ENCODE measurements around the gene AGBL4.
A peak's percentile ranks its signal among the peaks of the same experiment; 100 is the strongest.
"Not testable (repeated sequence)": the region's sequence is repeated elsewhere in the genome, so short reads cannot be mapped to it uniquely, and the experiment has no call there.

AGBL4 gene

GRCh38 chr1:48532976-48533375 lies 1490.8 kb downstream of the AGBL4 start:
- DNase-seq (ENCODE audit: low read depth) = no peak

GRCh38 chr1:48530727-48531351 lies 1492.9 kb downstream of the AGBL4 start:
- peak; percentile 42 for DNase-seq (ENCODE audit: low read depth)

GRCh38 chr1:48527051-48527450 lies 1496.7 kb downstream of the AGBL4 start:
- DNase-seq (ENCODE audit: low read depth) = no peak

- DNase-seq (ENCODE audit: low read depth) = no peak
Measured at GRCh38 chr1:48526008-48526710, 1497.6 kb downstream of the AGBL4 start.

- no peak for DNase-seq (ENCODE audit: low read depth)
Measured at GRCh38 chr1:48524892-48525467, 1498.8 kb downstream of the AGBL4 start.

- DNase-seq (ENCODE audit: low read depth) = no peak
Measured at GRCh38 chr1:48523558-48523957, 1500.2 kb downstream of the AGBL4 start.

GRCh38 chr1:48519896-48520295 lies 1503.9 kb downstream of the AGBL4 start:
- DNase-seq (ENCODE audit: low read depth) = not testable (repeated sequence)

GRCh38 chr1:48506870-48507269 lies 1516.9 kb downstream of the AGBL4 start:
- DNase-seq (ENCODE audit: low read depth) = no peak

GRCh38 chr1:48500541-48501450 lies 1523.0 kb downstream of the AGBL4 start:
- no peak for DNase-seq (ENCODE audit: low read depth)

GRCh38 chr1:48499211-48499735 lies 1524.5 kb downstream of the AGBL4 start:
- no peak for DNase-seq (ENCODE audit: low read depth)

GRCh38 chr1:48498096-48498791 lies 1525.5 kb downstream of the AGBL4 start:
- peak; percentile 61 for DNase-seq (ENCODE audit: low read depth)

- DNase-seq (ENCODE audit: low read depth) = no peak
Measured at GRCh38 chr1:48495911-48496310, 1527.8 kb downstream of the AGBL4 start.

- no peak for DNase-seq (ENCODE audit: low read depth)
Measured at GRCh38 chr1:48495166-48495565, 1528.6 kb downstream of the AGBL4 start.

GRCh38 chr1:48493970-48494769 lies 1529.6 kb downstream of the AGBL4 start:
- DNase-seq (ENCODE audit: low read depth) = no peak

GRCh38 chr1:48493041-48493440 lies 1530.7 kb downstream of the AGBL4 start:
- no peak for DNase-seq (ENCODE audit: low read depth)

- no peak for DNase-seq (ENCODE audit: low read depth)
Measured at GRCh38 chr1:48492392-48492791, 1531.4 kb downstream of the AGBL4 start.

- DNase-seq (ENCODE audit: low read depth) = no peak
Measured at GRCh38 chr1:48488721-48489120, 1535.0 kb downstream of the AGBL4 start.
